ENCODE results near the gene TTLL6. TPM values are rescaled to one million over a fixed set of nuclear protein-coding genes. Genes with fewer than 3 reads are reported as not detected.

TTLL6 gene
- total RNA-seq, 1 donor from 2014 or later = not detected

DNA sequence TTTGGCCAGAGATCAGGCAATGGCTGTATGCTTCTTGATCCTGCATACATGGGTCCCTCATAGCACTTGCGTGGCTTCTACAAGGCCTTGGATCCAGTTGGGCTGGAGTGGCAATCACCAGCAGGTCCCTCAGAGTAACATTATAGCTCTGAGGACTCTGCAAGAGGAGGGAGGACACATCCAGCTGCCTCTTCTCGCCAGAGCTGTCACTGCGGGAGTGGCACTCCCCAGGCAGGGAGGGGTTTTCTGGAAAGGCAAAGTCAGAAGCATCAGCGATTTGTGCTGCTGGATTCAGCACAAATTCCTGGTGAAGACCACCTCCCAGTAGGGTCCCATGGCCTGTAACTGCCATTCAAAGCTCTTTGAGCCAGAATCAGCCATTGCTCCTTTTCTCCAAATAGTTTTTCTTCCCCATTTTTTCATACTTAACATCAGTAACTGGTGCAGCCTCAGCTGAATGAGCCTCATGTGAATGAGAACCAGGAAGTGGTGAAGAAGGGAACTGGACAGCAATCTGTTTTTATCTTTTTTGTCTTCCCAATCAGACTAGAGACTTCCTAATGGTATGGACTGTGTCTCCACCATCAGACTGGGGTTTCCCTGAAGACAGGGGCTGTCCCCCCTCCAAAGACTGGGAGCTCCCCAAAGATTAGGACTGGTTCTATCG is 47.9 kb downstream of the TTLL6 start:
- Histone ChIP-seq H3K27me3 (ENCODE audit: control insufficient read depth in 3 of 3, insufficient read depth in 3 of 3, low read length in 3 of 3) (peaks cover 8 to 30% (median 22%) of the 10 kb centered on the region in 3 donors), H3K36me3 (ENCODE audit: control insufficient read depth in 3 of 3, insufficient read depth in 3 of 3, low read length in 3 of 3) (no peaks in the 10 kb centered on the region), H3K4me3 (ENCODE audit: low read length in 3 of 3) (no peak overlapping the region)

DNA sequence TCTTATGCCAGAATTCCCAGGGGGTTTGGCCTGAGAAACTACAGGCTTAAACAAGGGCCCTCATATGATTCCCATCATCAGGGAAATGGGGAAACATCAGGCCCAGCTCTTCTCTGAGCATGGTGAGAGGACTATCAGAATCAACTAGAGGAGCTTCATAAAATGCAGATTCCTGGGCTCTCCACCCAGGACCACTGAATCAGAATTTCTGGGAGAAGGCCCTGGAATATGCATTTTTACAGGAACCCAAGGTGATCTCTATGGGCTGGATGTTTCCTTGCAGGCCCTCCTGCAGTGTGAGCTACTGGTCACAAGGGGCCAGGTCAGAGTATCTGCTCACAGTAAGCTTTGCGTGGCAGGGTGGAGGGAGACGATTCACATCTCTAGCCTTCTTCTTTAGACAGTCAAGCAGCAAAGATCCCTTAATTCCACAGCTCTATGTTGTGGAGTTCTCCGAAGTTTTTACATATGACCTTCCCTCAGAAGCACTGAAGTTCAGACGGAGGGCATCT is 49.7 kb downstream of the TTLL6 start:
- Histone ChIP-seq H3K4me3 (ENCODE audit: low read length in 3 of 3) (no peak overlapping the region), H3K9me3 (ENCODE audit: control insufficient read depth in 3 of 3, low read length in 3 of 3) (no peaks in the 10 kb centered on the region), H3K9ac (ENCODE audit: low read depth in 1 of 3, low read length in 3 of 3) (no peak overlapping the region), H3K27me3 (ENCODE audit: control insufficient read depth in 3 of 3, insufficient read depth in 3 of 3, low read length in 3 of 3) (peaks cover 15 to 46% (median 32%) of the 10 kb centered on the region in 3 donors), H3K4me1 (ENCODE audit: control insufficient read depth in 3 of 3, insufficient read depth in 3 of 3, low read length in 3 of 3) (no peaks in the 10 kb centered on the region), H3K27ac (ENCODE audit: low read depth, low read length) (no peak overlapping the region), H3K36me3 (ENCODE audit: control insufficient read depth in 3 of 3, insufficient read depth in 3 of 3, low read length in 3 of 3) (no peaks in the 10 kb centered on the region)

More for the DNA sequence above, 47.9 kb downstream of the TTLL6 start:
- no peaks in the 10 kb centered on the region for H3K9me3 ChIP-seq (ENCODE audit: control insufficient read depth in 3 of 3, low read length in 3 of 3)
- H3K4me1 ChIP-seq (ENCODE audit: control insufficient read depth in 3 of 3, insufficient read depth in 3 of 3, low read length in 3 of 3) = no peaks in the 10 kb centered on the region
- no peak overlapping the region for H3K9ac ChIP-seq (ENCODE audit: low read depth in 1 of 3, low read length in 3 of 3)
- no peak overlapping the region for H3K27ac ChIP-seq (ENCODE audit: low read depth, low read length)

DNA sequence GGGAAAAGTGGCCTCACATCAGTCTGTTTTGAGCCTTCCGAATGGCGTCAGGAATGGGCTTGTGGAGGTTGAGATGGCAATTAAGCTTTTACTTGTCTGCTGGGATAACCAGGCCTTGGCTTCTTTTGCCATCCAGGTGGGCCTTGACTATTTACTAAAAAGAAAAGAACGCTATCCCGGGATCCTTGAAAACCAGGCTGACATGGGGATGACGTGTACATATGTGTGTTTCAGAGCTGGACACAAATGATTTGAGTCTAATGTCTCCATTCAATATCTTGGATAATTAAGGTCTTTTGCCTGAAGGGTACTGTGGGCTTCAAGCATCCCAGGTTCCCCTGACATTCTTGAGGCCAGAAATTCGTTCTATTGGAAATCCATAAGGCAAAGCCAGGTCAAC is 55.9 kb downstream of the TTLL6 start:
- no peaks in the 10 kb centered on the region for H3K9me3 ChIP-seq (ENCODE audit: control insufficient read depth in 3 of 3, low read length in 3 of 3)
- no peaks in the 10 kb centered on the region for H3K36me3 ChIP-seq (ENCODE audit: control insufficient read depth in 3 of 3, insufficient read depth in 3 of 3, low read length in 3 of 3)
- no peak overlapping the region for H3K9ac ChIP-seq (ENCODE audit: low read depth in 1 of 3, low read length in 3 of 3)
- no peaks in the 10 kb centered on the region for H3K4me1 ChIP-seq (ENCODE audit: control insufficient read depth in 3 of 3, insufficient read depth in 3 of 3, low read length in 3 of 3)
- no peak overlapping the region for H3K4me3 ChIP-seq (ENCODE audit: low read length in 3 of 3)
- H3K27ac ChIP-seq (ENCODE audit: low read depth, low read length) = no peak overlapping the region
- peaks cover 43 to 68% (median 61%) of the 10 kb centered on the region in 3 donors for H3K27me3 ChIP-seq (ENCODE audit: control insufficient read depth in 3 of 3, insufficient read depth in 3 of 3, low read length in 3 of 3)

DNA sequence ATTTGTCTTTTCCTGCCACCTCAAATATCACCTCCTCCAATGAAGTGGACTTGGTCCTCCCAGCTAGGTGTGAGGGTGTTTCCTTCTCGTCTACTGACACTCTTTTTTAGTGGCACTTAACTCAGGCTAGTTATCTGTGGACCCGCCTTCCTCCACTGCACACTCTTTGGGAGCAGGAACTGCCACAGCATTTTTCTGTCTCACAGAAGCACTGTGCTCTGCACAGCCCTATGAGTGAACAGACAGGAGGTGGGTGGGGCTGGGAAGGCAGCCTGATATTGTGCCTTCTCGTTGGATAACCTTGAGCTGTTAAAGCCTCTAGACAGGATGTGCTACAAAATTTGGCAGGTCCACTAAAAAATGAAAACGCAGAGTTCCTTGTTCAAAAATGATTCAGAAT is 56.6 kb downstream of the TTLL6 start:
- no peaks in the 10 kb centered on the region for H3K9me3 ChIP-seq (ENCODE audit: control insufficient read depth in 3 of 3, low read length in 3 of 3)
- no peaks in the 10 kb centered on the region for H3K36me3 ChIP-seq (ENCODE audit: control insufficient read depth in 3 of 3, insufficient read depth in 3 of 3, low read length in 3 of 3)
- H3K4me3 ChIP-seq (ENCODE audit: low read length in 3 of 3) = no peak overlapping the region
- H3K27me3 ChIP-seq (ENCODE audit: control insufficient read depth in 3 of 3, insufficient read depth in 3 of 3, low read length in 3 of 3) = peaks cover 50 to 68% (median 64%) of the 10 kb centered on the region in 3 donors
- no peak overlapping the region for H3K9ac ChIP-seq (ENCODE audit: low read depth in 1 of 3, low read length in 3 of 3)
- no peak overlapping the region for H3K27ac ChIP-seq (ENCODE audit: low read depth, low read length)
- no peaks in the 10 kb centered on the region for H3K4me1 ChIP-seq (ENCODE audit: control insufficient read depth in 3 of 3, insufficient read depth in 3 of 3, low read length in 3 of 3)

DNA sequence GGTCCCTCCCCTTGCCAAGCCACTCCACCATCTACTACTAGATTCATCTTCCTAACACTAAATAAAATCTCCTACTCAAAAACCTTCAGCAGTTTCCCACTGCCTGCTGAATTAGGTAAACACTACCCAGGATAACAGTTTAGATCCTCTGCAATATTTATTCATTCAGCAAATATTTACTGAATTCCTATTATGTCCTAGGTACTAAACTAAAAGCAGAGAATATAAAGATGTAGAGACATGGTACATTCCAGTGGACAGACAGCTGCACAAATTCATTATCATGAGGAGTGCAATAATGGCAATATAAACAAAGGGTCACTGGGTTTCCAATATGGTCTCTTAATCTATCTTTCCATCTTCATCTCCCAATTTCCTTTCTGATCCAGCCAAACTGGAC is 57.7 kb downstream of the TTLL6 start:
- no peak overlapping the region for H3K9ac ChIP-seq (ENCODE audit: low read depth in 1 of 3, low read length in 3 of 3)
- H3K9me3 ChIP-seq (ENCODE audit: control insufficient read depth in 3 of 3, low read length in 3 of 3) = no peaks in the 10 kb centered on the region
- no peak overlapping the region for H3K4me3 ChIP-seq (ENCODE audit: low read length in 3 of 3)
- H3K4me1 ChIP-seq (ENCODE audit: control insufficient read depth in 3 of 3, insufficient read depth in 3 of 3, low read length in 3 of 3) = peaks cover 3 to 8% (median 6%) of the 10 kb centered on the region in 3 donors
- H3K27me3 ChIP-seq (ENCODE audit: control insufficient read depth in 3 of 3, insufficient read depth in 3 of 3, low read length in 3 of 3) = peaks cover 61 to 78% (median 73%) of the 10 kb centered on the region in 3 donors
- H3K36me3 ChIP-seq (ENCODE audit: control insufficient read depth in 3 of 3, insufficient read depth in 3 of 3, low read length in 3 of 3) = no peaks in the 10 kb centered on the region
- H3K27ac ChIP-seq (ENCODE audit: low read depth, low read length) = no peak overlapping the region

DNA sequence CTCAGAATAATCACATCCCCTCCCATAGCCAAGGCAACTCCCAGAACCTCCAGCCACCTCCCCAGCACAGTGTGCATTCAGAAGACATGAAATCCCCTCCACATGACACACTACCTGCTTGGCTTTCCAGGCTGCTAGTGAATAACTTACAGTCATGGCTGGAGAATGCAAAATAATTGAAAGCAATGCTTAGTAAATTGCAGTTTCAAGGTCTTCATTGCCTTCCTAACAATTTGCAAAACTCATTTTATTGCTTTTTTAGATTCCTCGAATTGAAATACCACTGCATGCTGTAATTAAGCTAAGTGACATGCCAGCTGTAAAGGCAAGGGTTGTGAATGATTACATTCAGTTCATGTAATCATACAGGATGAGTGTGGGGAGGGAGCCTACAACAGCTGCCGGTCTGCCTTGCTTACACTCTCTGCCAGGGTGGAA is 59.5 kb downstream of the TTLL6 start:
- Histone ChIP-seq H3K9me3 (ENCODE audit: control insufficient read depth in 3 of 3, low read length in 3 of 3) (no peaks in the 10 kb centered on the region), H3K27ac (ENCODE audit: low read depth, low read length) (no peak overlapping the region)

DNA sequence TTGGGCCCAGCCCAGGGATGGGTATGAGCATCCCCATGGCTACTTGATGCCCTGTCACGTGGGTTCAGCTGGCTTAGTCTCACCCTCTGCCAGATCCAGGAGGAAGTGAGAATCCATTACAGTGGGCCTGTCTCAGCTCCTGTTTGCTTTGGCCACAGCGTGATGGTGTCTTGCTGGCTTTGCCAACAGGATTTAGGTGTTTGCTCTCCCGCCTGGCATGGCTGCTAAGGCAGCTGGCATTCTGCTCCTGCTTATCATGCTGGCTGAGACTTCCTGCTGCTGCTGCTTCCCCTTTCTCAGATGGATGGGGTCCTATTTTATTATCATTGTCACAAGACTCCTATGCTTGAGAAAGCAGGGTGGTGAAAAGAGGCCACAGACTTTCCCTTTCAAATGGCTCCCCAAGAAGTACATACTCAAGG is 60.2 kb downstream of the TTLL6 start:
- H3K9ac ChIP-seq (ENCODE audit: low read depth in 1 of 3, low read length in 3 of 3) = no peak overlapping the region

More for the DNA sequence above, 59.5 kb downstream of the TTLL6 start:
- H3K4me3 ChIP-seq (ENCODE audit: low read length in 3 of 3) = no peak overlapping the region
- no peaks in the 10 kb centered on the region for H3K36me3 ChIP-seq (ENCODE audit: control insufficient read depth in 3 of 3, insufficient read depth in 3 of 3, low read length in 3 of 3)
- H3K4me1 ChIP-seq (ENCODE audit: control insufficient read depth in 3 of 3, insufficient read depth in 3 of 3, low read length in 3 of 3) = peaks cover 3 to 19% (median 18%) of the 10 kb centered on the region in 3 donors
- H3K27me3 ChIP-seq (ENCODE audit: control insufficient read depth in 3 of 3, insufficient read depth in 3 of 3, low read length in 3 of 3) = peaks cover 74 to 82% (median 81%) of the 10 kb centered on the region in 3 donors
- no peak overlapping the region for H3K9ac ChIP-seq (ENCODE audit: low read depth in 1 of 3, low read length in 3 of 3)

DNA sequence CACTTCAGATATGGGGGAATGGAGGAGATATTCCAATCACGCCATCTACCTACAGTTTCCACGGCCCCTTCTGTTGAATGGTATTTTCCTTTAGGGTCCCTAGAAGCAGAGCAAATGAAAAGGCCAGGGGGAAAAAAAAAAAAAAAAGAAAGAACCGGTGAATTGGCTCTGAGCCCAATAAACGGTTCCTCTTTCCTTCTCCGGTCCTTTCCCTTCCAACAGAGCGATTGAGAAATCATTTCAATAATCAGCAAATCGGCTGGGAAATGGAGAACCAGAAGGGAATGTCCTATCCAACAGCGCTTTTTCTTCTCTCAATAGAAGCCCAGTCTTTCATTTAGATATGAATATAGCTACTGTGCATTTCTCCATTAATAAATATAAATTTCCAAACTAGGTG is 61.7 kb downstream of the TTLL6 start:
- H3K4me3 ChIP-seq (ENCODE audit: low read length in 3 of 3) = no peak overlapping the region
- no peaks in the 10 kb centered on the region for H3K9me3 ChIP-seq (ENCODE audit: control insufficient read depth in 3 of 3, low read length in 3 of 3)
- peaks cover 81 to 84% (median 83%) of the 10 kb centered on the region in 3 donors for H3K27me3 ChIP-seq (ENCODE audit: control insufficient read depth in 3 of 3, insufficient read depth in 3 of 3, low read length in 3 of 3)
- H3K36me3 ChIP-seq (ENCODE audit: control insufficient read depth in 3 of 3, insufficient read depth in 3 of 3, low read length in 3 of 3) = no peaks in the 10 kb centered on the region
- no peak overlapping the region for H3K27ac ChIP-seq (ENCODE audit: low read depth, low read length)
- peaks cover 3 to 19% (median 18%) of the 10 kb centered on the region in 3 donors for H3K4me1 ChIP-seq (ENCODE audit: control insufficient read depth in 3 of 3, insufficient read depth in 3 of 3, low read length in 3 of 3)
- no peak overlapping the region for H3K9ac ChIP-seq (ENCODE audit: low read depth in 1 of 3, low read length in 3 of 3)

More for the DNA sequence above, 60.2 kb downstream of the TTLL6 start:
- no peak overlapping the region for H3K27ac ChIP-seq (ENCODE audit: low read depth, low read length)
- no peaks in the 10 kb centered on the region for H3K9me3 ChIP-seq (ENCODE audit: control insufficient read depth in 3 of 3, low read length in 3 of 3)
- no peak overlapping the region for H3K4me3 ChIP-seq (ENCODE audit: low read length in 3 of 3)
- H3K4me1 ChIP-seq (ENCODE audit: control insufficient read depth in 3 of 3, insufficient read depth in 3 of 3, low read length in 3 of 3) = peaks cover 3 to 19% (median 18%) of the 10 kb centered on the region in 3 donors
- H3K27me3 ChIP-seq (ENCODE audit: control insufficient read depth in 3 of 3, insufficient read depth in 3 of 3, low read length in 3 of 3) = peaks cover 74 to 82% (median 81%) of the 10 kb centered on the region in 3 donors
- no peaks in the 10 kb centered on the region for H3K36me3 ChIP-seq (ENCODE audit: control insufficient read depth in 3 of 3, insufficient read depth in 3 of 3, low read length in 3 of 3)

DNA sequence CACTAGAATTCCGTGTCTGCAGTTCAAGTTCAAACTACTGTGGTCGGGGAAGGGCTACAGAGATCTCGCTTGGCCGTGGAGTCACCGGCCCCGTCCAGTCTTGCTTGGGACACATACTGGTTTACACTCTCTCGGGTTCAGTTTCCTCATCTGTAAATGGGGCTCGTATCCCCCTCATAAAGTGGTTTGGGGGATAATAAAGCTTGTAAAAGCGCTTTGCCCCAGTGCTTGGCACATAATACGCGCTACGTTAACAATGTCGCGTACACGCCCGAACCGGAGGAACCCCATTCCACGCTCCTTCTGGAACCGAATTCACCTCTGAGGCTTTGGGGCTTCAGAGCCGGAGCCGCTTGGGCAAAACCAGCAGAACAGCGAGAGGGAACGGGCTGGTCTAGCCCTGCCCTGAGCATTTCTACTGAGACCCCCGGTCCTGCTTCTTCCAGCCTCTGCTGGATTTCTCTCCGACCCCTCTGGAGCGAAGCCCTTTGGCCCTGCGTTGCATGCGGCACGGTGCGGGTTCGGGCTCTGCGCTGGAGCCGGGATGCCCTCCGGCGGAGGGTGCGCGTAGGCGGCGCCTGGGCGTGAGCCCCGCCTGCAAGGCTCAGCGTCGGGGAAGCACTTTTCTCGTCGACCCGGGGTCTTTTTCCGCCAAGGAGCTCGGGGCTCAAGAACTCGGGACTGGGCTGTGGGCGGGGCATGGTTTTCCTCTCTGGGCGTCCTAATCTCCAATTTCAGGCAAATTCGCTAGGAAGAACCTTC is 62.3 kb downstream of the TTLL6 start:
- Histone ChIP-seq H3K9ac (ENCODE audit: low read depth in 1 of 3, low read length in 3 of 3) (no peak overlapping the region), H3K36me3 (ENCODE audit: control insufficient read depth in 3 of 3, insufficient read depth in 3 of 3, low read length in 3 of 3) (no peaks in the 10 kb centered on the region), H3K9me3 (ENCODE audit: control insufficient read depth in 3 of 3, low read length in 3 of 3) (no peaks in the 10 kb centered on the region), H3K4me1 (ENCODE audit: control insufficient read depth in 3 of 3, insufficient read depth in 3 of 3, low read length in 3 of 3) (peaks cover 3 to 19% (median 18%) of the 10 kb centered on the region in 3 donors), H3K27me3 (ENCODE audit: control insufficient read depth in 3 of 3, insufficient read depth in 3 of 3, low read length in 3 of 3) (peaks cover 87 to 90% (median 89%) of the 10 kb centered on the region in 3 donors), H3K4me3 (ENCODE audit: low read length in 3 of 3) (no peak overlapping the region), H3K27ac (ENCODE audit: low read depth, low read length) (no peak overlapping the region)

All from skeletal muscle tissue (tissue), 4 donors.